ENCODE results near the gene POLR2H. TPM values are rescaled to one million over a fixed set of nuclear protein-coding genes. Genes with fewer than 3 reads are reported as not detected.

POLR2H gene
- total and polyA plus RNA-seq, 10 of the 15 experiments (the other 5 are each of a cell fraction or from before 2014, with no cell fraction given): 74.2 to 357 (median 143) TPM

DNA sequence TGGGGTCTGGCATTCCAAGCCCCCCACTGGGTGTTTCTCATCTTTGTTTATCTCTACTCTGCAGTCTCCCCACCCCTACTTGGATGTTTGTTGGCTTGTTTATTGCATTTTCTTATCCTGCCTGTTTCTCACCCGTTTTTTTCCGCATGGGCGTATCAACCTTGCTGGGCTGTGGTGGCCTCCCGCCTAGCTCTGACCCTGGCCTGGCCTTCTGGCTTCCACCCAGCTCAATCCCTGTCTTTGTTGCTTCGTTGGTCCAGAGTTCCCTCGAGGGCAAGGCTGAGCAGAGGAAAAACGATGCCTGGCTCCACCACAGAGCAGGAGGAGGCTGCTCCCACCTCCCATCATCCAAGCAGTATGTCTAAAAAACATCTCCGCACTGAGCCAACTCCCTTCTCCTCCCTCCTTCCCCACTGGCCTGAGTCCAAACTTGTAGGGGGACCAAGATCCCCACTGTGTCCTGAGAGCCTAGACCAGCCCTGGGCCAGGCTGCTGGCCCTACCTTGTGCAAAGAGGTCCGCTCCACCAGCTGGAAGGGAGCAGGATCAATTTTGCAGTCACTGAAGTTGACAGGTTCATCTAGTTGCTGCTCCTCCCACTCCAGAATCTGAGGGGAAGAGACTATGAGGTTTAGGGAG is 9.9 kb upstream of the POLR2H start (continued):
- TF ChIP-seq, protein P1, sequence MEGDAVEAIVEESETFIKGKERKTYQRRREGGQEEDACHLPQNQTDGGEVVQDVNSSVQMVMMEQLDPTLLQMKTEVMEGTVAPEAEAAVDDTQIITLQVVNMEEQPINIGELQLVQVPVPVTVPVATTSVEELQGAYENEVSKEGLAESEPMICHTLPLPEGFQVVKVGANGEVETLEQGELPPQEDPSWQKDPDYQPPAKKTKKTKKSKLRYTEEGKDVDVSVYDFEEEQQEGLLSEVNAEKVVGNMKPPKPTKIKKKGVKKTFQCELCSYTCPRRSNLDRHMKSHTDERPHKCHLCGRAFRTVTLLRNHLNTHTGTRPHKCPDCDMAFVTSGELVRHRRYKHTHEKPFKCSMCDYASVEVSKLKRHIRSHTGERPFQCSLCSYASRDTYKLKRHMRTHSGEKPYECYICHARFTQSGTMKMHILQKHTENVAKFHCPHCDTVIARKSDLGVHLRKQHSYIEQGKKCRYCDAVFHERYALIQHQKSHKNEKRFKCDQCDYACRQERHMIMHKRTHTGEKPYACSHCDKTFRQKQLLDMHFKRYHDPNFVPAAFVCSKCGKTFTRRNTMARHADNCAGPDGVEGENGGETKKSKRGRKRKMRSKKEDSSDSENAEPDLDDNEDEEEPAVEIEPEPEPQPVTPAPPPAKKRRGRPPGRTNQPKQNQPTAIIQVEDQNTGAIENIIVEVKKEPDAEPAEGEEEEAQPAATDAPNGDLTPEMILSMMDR (IDR thresholded peaks at IDR 0.05 in 2 of 3, conservative IDR thresholded peaks at IDR 0.05 in 1 of 3; ENCODE audit: control insufficient read depth in 2 of 3, extremely low read depth in 1 of 3, insufficient read depth in 1 of 3, low read depth in 3 of 3, low read length in 3 of 3): no peak
- TF ChIP-seq, protein P2, sequence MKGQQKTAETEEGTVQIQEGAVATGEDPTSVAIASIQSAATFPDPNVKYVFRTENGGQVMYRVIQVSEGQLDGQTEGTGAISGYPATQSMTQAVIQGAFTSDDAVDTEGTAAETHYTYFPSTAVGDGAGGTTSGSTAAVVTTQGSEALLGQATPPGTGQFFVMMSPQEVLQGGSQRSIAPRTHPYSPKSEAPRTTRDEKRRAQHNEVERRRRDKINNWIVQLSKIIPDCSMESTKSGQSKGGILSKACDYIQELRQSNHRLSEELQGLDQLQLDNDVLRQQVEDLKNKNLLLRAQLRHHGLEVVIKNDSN (IDR thresholded peaks at IDR 0.05; ENCODE audit: borderline replicate concordance, extremely low read length, insufficient read depth, low read depth, low read length): no peak
- no peak for TF ChIP-seq BACH1 (IDR thresholded peaks at IDR 0.05; ENCODE audit: borderline replicate concordance)
- TF ChIP-seq BCL11A (IDR thresholded peaks at IDR 0.05; ENCODE audit: low read depth, low read length): no peak
- TF ChIP-seq SMAD1 (IDR thresholded peaks at IDR 0.05; ENCODE audit: low read depth, partially characterized antibody): no peak
- no peak for TF ChIP-seq DPF2 (IDR thresholded peaks at IDR 0.05)
- TF ChIP-seq, protein P3, sequence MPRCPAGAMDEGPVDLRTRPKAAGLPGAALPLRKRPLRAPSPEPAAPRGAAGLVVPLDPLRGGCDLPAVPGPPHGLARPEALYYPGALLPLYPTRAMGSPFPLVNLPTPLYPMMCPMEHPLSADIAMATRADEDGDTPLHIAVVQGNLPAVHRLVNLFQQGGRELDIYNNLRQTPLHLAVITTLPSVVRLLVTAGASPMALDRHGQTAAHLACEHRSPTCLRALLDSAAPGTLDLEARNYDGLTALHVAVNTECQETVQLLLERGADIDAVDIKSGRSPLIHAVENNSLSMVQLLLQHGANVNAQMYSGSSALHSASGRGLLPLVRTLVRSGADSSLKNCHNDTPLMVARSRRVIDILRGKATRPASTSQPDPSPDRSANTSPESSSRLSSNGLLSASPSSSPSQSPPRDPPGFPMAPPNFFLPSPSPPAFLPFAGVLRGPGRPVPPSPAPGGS (IDR thresholded peaks at IDR 0.05; ENCODE audit: borderline replicate concordance, insufficient read depth, low read depth, low read length, poor library complexity, severe bottlenecking): no peak
- TF ChIP-seq YBX1 (IDR thresholded peaks at IDR 0.05): no peak

Data from GM12878 (cell line).